ENCODE data around the gene TRMT1.

Gene TRMT1

DNA sequence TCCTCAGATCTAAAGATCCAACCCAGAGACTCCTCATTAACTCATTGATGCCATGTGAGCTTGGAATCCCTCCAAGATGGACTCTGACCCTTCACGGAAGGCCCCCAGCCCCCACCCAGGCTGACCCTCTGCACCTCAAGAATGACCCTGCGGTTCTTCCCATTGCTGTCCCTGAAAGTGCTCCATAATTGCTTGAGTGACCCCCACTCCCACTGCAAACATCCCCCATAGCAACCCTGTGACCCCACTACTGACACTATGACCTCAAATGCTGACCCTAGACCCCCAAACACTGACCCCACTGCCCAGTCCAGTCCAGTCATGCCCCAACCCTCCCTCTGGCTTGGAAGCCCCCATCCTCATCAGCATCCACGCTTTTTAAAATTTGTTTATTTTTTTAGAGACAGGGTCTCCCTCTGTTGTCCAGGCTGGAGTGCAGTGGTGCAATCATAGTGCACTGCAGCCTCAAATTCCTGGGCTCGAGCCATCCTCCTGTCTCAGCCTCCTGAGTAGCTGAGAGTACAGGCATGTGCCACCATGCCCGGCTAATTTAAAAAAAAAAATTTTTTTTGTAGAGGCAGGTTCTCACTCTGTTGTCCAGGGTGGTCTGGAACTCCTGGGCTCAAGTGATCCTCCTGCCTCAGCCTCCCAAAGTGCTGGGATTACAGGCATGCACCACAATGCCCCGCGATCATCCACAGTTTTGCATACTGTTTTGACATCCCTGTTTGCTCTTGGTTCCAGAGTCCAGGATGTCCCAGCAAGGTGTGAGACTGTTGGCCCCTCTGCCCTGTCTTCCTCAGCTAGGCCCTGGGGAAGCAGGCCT is 14.7 kb downstream of the TRMT1 start:
- no peak for DNase-seq

DNA sequence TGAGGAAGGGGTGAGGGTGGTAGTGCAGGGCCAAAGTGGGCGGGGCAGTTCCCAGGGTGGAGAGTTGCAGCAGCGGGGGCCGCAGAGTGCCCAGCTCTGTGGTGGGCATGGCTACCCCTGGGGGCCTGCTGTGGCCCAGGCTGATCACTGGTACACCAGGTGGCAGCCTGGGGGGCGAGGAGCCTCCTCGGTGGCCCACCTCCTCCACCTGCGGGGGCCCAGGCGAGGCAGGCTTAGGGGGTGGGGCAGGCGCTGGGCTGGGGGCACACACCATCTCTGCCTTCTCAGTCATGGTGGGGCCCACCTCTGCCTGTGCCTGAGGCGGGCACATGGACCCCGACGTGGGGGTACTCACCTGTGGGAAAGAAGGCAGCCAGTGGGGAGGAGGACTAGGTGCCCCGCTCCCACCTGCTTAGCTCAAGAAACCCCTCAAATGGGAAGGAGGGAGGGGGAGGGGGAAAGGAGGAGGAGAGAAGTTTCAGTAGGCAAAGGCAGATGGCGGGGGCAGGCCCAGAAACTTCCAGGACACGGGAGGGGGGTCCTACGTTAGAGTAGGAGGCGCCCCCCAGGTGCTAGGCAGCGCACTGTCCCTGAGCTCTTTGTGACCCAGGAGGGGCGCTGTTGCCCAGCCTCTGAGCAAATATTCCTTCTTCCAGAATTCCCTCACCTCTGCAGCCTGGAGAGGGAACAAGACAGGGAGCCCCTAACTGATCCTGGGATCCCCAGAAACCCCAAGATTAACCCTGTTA is 15.5 kb downstream of the TRMT1 start:
- DNase-seq, result no peak

DNA sequence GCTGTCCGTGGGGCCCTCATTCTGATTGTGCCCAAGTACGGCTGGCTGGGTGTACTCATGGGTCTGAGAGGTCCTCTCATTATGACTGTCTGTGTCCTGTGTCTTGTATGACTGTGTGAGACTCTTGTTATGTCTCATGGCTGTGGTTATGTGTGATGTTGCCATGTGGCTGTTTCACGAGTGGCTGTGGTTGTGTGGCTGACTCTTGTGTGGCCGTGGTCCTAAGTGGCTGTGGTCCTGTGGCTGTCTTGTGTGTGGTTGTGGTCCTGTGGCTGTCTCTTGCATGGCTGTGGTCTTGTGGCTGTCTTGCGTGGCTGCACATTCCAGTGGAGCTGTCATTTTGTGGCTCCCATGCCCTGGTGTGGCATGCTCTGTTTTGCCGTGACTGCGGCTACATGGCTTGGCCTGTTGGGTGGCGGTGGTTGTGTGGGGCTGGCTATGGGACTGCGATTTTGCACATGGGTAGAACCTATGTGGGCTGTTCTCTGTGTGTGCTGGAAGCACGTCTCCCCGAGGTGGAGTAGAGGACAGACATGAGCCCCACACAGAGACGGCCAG is 16.4 kb downstream of the TRMT1 start:
- peak; percentile 88 for DNase-seq

DNA sequence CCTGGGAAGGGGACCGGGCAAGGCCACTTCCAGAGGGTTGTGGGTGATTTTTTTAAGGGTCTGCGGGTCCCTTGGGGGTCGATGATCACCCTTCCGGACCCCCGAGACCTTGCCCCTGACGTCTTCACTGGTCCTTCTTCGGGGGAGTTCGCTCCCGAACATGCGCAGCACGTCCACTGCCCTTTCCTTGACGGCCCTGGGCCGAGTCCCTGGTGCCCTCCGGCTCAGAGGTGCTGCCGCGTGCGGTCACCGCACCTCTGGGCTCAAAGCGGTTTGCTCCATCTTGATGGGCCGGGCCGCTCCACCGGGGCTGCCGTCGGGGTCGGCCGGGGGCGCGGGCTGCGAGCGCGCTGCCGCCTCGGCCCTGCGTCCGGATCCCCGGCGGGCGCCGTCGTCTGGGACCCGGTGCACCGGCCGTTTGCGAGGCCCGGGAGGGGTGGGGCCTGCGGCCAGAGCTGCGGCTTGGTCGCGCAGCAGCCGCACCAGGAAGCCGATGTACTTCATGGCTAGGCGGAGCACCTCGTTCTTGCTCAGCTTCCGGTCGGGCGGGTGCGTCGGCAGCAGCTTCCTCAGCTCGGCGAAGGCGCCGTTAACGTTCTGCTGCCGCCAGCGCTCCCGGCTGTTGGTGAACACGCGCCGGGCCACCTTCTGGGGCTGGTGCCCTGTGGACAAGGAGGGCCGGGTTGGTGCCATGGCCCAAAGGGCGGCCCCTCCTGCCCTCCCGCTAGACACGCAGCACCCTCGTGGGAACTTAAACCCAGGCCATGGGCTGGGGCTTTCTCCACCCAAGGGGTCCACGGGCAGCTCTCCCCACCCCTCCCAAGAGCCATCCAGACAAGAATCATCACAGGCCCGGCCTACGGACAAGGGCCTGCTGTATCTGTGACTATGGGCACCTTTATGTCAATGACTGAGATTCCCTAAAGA is 17.2 kb downstream of the TRMT1 start:
- DNase-seq, result peak; percentile 84

DNA sequence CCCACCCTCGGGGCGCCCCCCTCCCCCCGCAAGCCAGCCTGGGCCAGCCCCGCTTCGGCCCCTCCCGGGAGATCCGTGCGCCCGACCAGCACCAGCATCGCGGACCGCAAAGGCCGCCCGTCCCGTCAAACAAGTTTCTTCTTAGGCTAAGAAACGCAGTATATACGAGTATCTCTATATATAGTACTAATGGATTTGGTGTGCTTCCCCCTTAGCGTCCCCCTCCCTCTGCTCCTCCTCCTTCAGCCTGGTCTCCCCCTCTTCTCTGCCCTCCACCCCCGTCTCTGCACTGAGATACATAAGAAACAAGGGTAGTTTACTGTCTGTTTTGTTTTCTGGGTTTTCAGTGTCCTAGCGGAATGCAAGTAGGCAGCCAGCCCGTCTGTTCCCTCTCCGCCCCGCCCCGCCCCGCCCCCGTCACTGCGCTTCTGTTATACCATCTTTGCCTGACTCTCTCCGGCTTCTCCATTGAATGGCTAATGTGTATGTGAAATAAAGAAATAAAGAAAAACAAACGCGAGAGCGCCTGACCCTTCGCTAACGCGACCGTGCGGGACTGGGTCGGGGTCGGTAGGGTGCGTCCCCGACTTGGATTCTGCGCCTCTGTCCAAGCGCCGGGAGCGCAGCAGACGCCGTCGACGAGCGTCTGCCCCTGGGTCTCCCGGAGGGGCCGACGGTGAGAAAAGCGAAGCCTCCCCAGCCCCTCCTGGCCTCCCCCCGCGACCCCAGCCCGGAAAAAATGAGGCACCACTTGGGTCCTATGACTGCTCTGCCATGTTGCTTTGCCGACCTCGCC is 18.1 kb downstream of the TRMT1 start:
- DNase-seq, result peak; percentile 59

DNA sequence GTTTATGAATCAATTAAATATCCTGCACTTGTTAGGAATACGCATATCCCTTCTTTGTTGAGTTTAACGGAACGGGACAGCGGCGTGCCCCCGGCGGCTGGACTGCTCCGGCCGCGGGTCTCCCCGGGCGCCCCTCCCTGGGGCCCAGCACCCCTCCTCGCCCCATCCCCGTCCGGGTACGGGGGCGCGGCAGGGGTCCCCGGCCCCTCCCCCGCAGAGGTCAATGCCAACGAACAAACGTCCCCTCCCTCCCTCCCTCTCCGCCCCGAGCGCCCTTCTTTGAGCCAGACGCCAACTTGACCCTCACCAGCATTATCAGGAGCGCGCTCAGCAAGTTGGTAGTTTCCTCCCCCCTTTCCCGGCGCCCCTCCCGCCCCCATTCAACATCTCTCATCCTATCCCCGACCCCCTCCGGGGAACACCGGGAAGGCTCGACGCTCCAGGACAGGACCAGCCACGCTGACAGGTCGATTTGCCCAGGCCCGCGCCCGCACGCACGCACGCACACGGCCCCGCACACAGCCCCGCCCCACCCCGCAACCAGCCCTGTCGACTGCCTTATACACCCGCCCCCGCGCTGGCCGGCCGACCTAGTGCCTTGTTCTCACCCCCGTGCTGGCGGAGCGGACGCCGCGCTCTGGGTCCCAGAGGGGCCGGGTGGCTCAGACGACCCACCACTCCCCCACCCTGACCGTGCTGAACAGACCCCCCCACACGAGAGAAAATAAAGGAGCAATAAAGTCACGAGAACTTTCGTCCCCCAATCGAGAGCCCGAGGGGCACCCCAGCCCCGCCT is 18.9 kb downstream of the TRMT1 start:
- no peak for DNase-seq

DNA sequence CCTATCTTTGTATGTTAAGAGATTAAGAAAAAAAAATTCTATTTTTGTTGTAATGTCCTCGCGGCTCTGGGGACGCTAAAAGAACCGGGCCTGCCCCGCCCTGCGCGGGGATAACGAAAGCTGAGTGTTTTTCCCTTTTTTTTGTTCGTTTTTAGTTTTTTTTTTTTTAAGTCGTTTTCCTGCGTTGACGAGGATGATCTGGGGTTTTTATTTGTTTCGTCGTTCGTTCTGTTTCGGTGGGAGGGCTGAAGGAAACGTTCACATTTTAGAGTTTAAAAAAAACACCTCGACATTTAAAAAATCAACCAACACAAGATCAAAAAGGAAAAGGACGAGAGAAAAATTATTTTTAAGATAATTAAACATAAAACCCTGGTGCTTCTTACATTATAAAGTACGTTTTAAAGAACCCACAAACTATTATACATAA is 19.5 kb downstream of the TRMT1 start:
- DNase-seq, result peak; percentile 43

DNA sequence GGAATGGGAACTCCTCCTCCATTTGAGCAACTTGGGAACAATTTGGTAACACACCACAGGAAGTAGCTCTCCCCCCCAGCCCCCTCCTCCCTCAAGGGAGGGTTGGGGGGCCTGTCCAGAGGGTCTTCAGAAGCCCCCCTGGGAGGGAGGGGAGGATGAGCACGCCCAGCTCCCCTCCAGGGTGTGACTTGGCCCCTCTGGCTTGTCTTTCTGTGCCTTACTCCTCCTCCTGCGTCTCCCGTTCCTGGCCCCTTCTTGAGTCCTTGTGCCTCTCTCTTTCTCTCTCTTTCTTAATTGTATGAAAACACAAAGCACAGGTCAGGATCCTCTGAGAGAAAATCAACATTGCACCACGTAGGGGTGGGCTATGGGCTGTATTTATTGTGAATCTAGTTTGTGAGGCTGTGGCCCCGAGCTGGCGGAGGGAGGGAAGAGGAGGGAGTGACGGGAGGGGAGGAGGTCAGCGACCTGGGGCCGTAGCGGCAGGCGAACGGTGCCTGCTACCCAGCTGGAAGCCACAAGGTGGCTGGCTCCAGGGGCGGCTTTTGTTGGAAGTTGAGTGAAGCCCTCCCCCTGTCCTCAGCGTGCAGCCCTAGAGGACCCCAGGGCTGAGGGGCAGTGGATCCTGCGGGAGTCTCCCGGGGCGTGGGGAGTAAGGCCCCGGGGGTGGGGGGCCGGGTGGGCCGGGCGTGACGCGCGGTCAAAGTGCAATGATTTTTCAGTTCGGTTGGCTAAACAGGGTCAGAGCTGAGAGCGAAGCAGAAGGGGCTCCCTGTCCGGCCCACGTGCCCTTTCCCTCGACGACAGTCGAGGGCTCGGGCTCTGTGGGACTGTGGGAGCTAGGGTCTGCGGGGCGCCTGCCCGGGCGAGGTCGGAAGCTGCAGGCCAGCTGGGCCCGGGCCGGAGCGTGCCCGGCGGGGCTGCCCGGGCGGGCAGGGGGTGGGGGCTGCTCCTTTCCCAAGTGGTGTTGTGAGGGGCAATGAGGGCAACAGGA is 20.3 kb downstream of the TRMT1 start:
- DNase-seq, result no peak

DNA sequence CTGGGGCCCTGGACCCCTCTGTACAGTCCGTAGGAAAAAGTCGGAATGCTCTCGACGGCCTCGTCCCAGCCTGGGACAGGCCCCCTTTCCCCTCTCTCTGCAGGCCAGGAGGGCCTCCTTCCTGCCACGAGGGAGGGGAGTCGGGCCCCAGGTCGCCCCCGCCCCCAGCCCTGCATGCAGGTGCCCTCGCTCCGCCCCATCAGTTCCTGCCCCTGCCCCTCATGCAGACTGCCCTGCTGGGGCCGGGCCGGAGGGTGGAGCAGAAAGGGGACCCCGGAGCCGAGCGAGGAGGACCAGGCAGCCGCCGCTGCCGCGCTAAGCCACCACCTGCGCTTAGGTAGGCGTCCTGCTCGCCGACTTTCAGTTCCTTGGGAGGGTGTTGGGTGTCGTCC is 21.2 kb downstream of the TRMT1 start:
- peak; percentile 29 for DNase-seq

DNA sequence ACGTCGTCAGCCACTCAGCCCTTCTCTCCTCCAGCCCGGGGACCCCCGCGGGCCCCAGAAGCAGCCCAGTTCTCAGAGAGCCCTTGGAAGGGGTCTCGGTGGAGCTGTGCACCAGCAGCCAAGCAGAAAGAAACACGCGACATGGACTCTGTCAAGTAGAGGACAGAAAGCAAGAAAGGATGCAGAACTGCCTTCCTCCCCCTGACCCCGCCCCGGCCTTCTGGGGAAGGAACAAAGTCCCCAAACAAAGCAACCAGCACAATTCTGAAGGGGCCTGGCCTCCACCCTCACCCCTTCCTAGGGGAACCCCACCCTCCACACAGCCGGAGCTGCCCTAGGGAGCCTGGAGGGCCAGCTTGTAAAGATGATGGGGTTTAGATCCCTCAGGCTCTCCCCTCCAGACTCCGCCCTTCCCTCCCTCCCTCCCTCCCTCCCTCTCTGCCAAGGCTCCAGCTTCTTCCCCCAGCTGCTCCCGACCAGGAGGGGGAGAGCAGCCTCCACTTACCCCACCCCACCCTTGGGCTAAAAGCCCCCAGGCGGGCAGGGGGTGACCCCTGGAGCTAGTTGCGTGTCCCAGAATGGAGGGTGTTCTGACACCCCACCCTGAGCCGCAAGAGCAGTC is 21.7 kb downstream of the TRMT1 start:
- DNase-seq, result peak; percentile 28

DNA sequence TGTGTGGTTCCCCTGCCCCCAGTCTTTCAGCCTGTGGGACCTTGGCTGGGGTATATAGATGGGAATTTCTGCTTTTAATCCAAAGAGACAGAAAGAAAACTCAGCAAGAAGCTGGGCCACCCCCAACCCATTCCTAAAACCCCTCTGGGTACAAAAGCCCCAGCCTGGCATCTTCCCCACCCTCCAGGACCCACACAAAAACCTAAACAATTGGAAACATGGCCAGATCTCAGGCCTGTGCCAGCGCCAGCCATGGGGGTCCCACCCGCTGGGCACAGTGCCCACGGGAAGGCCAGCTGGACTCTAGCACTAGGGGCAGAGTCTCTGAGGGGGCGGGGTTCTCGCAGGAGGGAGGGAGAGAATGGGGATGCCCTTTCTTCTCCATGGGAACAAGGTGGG is 22.4 kb downstream of the TRMT1 start:
- no peak for DNase-seq

DNA sequence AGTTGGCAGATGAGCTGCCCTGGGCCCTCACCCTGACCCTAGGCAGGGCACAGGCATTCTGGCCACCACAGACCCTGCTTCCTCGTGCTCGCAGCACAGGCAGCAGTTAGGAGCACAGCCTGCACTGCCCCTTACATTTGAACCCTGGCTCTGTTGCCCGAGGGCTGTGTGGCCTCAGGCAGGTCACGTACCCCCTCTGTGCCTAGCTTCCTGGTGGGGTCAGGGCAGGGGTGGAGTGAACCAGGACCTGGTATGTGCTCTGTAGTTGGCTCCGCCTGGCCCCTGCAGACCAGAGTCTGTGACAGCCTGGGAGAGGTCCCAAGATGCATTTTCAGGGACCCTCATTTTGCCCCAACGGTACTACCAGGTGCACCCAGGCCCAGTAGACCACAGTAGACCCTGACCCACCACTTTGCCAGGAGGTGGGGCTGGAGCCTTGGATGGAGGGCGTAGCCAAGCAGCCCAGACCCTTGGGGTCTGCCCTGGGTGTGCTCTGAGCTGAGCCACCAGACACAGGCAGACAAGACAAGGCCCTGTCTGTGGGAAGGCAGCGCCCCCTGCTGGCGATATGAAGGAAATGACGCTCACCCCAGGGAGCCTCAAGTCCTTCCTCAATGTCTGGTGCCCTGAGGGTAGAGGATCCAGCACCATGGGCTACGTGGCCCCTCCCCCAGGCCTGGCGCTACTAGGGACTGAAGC is 23.0 kb downstream of the TRMT1 start:
- DNase-seq, result peak; percentile 86

DNA sequence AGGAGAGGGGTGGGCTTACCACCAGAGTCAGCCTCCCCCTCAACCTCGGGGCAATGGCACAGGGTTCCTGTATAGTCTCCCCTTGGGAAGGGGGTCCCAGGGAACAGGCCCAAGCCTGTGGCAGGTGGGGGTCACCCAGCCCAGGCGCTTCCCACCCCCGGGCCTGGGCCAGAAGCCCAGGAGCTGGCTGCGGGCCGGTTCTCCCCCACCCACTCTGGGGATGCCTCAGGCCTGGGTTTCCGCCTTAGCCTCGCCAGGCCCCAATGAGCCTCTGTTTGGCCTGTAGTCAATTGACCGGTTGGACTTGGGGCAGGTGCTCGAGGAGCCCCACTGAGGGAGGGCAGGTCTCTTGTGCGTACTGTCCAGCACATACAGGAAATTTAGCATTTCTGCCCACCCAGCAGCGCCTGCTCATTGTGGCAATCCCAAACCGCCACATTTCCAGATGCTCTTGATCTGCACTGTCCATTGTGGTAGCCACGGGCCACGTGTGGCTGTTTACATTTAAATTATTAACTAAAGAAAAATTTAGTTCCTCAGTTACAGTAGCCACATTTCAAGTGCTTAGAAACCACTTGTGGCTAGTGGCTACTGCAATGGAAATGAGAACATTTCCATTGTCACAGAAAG is 23.8 kb downstream of the TRMT1 start:
- DNase-seq, result no peak

DNA sequence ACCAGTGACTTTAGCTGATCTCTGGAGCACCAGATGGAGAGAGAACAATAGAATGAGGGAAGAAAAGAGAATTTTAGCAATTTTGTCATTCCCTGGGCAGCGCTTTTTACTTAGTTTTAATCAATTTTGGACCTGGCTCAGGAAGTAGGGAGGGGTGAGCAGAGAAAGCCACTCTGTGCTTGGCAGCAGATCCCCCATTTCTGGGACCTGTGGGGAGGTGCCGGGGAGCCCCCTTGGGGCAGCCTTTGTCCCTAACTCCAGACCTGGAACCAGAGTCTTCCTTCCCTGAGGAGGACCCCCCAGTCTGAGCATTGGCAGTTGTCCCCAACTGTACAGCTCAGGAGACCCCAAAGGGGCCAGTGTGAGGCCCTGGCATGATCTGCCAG is 24.4 kb downstream of the TRMT1 start:
- no peak for DNase-seq

DNA sequence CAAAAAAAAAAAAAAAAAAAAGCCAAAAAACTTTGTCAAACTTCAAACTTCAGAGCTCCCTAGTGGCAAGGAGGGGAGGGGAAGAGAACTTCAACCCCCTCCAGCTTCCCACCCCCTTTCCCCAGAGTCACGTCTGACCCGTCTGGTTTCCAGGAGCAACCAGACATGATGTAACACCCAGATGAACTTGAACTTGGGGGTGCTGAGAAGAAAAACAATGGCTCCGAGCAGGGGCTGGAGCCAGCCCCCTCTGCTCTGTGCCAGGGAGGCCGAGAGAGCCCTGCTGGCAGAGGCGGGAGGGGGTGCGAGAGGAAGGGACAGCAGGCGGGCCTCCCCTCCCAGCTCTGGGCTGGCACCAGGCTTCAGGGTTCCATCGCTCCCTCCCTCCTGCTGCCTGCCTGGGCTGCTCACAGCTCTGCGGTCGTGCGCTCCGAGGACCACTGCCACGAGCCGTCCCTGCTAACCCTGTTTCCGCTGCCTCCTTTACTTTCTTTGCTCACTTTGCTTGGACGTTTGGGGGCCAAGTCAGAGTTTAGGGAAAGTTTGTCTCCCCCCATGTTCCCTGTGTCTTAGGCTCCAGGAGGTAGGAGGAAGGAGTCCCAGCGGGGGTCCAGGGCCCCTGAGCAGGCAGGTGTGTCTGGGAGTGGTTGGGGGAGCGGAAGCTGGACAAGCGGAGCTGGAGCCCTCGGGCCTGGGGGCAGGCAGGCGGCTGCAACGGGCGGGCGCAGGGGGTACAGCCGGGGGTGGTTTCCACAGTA is 25.0 kb downstream of the TRMT1 start:
- DNase-seq, result no peak

DNA sequence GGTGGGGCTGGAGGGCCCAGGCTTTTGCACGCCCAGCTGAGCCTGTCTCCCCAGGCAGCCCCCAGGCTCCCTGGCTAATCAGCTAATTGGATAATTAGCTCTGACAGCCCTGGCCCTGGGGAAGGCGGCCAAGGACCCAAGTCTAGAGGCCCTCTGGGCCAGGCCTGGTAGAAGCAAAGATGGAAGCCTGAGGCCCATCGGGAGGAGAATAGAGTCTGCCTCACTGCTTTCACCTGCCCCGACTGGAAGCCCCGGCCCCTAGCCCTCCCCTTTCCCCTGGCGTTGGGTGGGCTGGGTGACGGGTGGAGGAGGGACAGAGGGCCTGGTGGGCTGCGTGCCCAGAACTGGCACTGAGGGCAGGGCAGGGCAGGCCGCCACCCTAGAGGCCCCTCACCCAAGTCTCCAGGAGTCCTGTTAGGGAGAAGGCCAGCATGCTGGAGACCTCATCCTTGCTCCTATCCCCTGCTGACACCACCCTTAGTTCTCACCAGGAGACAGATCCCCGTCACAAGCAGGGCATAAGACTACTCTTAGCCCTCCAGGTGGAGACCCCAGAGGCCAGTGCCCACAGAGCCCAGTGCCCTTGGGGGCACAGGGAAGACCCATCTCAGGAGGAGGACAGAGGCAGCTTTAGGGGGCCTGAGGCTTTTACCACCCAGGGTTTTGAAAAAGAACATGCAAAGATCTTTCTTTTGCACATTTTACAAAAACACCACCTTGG is 25.9 kb downstream of the TRMT1 start:
- no peak for DNase-seq
